NCI-H2227 treated with DMSO at 0.1 percent for 48 hours (cell line): Measurements from ENCODE around the gene METRNL.

Experiments
- DNase-seq: peaks from one replicate; lab custom pipeline; 2025; lab: John Stamatoyannopoulos, UW

The METRNL gene

GRCh38 chr17:83092186-83092585 lies 12.8 kb downstream of the METRNL start:
- no peak for DNase-seq

GRCh38 chr17:83092931-83093330 lies 13.5 kb downstream of the METRNL start:
- DNase-seq = no peak

GRCh38 chr17:83093506-83093905 lies 14.1 kb downstream of the METRNL start:
- DNase-seq = no peak

- no peak for DNase-seq
These were observed 14.9 kb downstream of the METRNL start for GRCh38 chr17:83094291-83094690.

GRCh38 chr17:83095016-83095415 lies 15.6 kb downstream of the METRNL start:
- DNase-seq = no peak

- no peak for DNase-seq
These were observed 17.2 kb downstream of the METRNL start for GRCh38 chr17:83096401-83097224.

- DNase-seq = no peak
These were observed 18.4 kb downstream of the METRNL start for GRCh38 chr17:83097831-83098230.

GRCh38 chr17:83098241-83099085 lies 19.1 kb downstream of the METRNL start:
- no peak for DNase-seq

- DNase-seq = no peak
These were observed 19.7 kb downstream of the METRNL start for GRCh38 chr17:83099086-83099555.

GRCh38 chr17:83099570-83100181 lies 20.3 kb downstream of the METRNL start:
- no peak for DNase-seq

GRCh38 chr17:83100220-83100852 lies 20.9 kb downstream of the METRNL start:
- no peak for DNase-seq

GRCh38 chr17:83100853-83101391 lies 21.5 kb downstream of the METRNL start:
- DNase-seq = no peak

GRCh38 chr17:83101805-83102480 lies 22.5 kb downstream of the METRNL start:
- DNase-seq = no peak

GRCh38 chr17:83103200-83103942 lies 24.0 kb downstream of the METRNL start:
- no peak for DNase-seq

GRCh38 chr17:83103943-83104311 lies 24.5 kb downstream of the METRNL start:
- no peak for DNase-seq

GRCh38 chr17:83104577-83105505 lies 25.4 kb downstream of the METRNL start:
- no peak for DNase-seq

GRCh38 chr17:83105512-83105911 lies 26.1 kb downstream of the METRNL start:
- no peak for DNase-seq

- DNase-seq = no peak
These were observed 26.7 kb downstream of the METRNL start for GRCh38 chr17:83106056-83106588.
